GM23338 (cell line): ENCODE measurements around the gene HOXA10. TPM values are rescaled to one million over a fixed set of nuclear protein-coding genes. Genes with fewer than 3 reads are reported as not detected.

ENCODE experiments used
- ATAC-seq: fragments of 200-7000 bp; cut with Tn5 transposase; 3 replicates; pipeline ENCODE4 v1.9.1; 2020
- DNase-seq: peaks from one replicate; pipeline ENCODE4 v3.0.0-alpha.2; 2015; ENCODE audit warnings: low spot score
- H2AFZ ChIP-seq: fragments of 200-600 bp; sonication (generic); 2 replicates; pipeline ENCODE4 v1.8.0; 2016; ENCODE audit warnings: antibody characterized with exemption, mild to moderate bottlenecking, moderate library complexity
- H3F3A ChIP-seq: fragments of 200-600 bp; sonication (generic); replicated peaks from 2 replicates; pipeline ENCODE4 v1.8.0; 2017; ENCODE audit warnings: antibody characterized with exemption, mixed run types, low read depth
- H3K27ac ChIP-seq: fragments of 200-600 bp; sonication (generic); 2 replicates; pipeline ENCODE4 v1.6.1; 2016; ENCODE audit warnings: low read depth
- H3K27me3 ChIP-seq: fragments of 200-600 bp; sonication (generic); 2 replicates; pipeline ENCODE4 v1.8.0; 2016; ENCODE audit warnings: mild to moderate bottlenecking, mixed run types, moderate library complexity; ENCODE audit not compliant: insufficient read depth
- H3K36me3 ChIP-seq: fragments of 200-600 bp; sonication (generic); 2 replicates; pipeline ENCODE4 v1.8.0; 2016; ENCODE audit warnings: mild to moderate bottlenecking; ENCODE audit not compliant: insufficient read depth
- H3K4me1 ChIP-seq: fragments of 200-600 bp; sonication (generic); 2 replicates; pipeline ENCODE4 v1.8.0; 2016; ENCODE audit warnings: mild to moderate bottlenecking, moderate library complexity; ENCODE audit not compliant: insufficient read depth
- H3K4me2 ChIP-seq: fragments of 200-600 bp; sonication (generic); 2 replicates; pipeline ENCODE4 v1.7.1; 2017; ENCODE audit warnings: mixed run types
- H3K4me3 ChIP-seq: fragments of 200-600 bp; sonication (generic); 2 replicates; pipeline ENCODE4 v1.6.1; 2016; ENCODE audit warnings: mixed run types
- H3K79me2 ChIP-seq: fragments of 200-600 bp; sonication (generic); replicated peaks from 2 replicates; pipeline ENCODE4 v1.8.0; 2017; ENCODE audit warnings: mild to moderate bottlenecking; ENCODE audit not compliant: insufficient read depth
- H3K9me2 ChIP-seq: fragments of 200-600 bp; sonication (generic); 2 replicates; pipeline ENCODE4 v1.8.0; 2017; ENCODE audit not compliant: insufficient read depth
- H4K20me1 ChIP-seq: fragments of 200-600 bp; sonication (generic); replicated peaks from 2 replicates; pipeline ENCODE4 v1.8.0; 2017; ENCODE audit warnings: mild to moderate bottlenecking; ENCODE audit not compliant: insufficient read depth
- H3K27ac Mint-ChIP-seq: 2 replicates; pipeline ENCODE4 v1.8.0; 2020; ENCODE audit warnings: inconsistent platforms, mild to moderate bottlenecking, moderate library complexity, mixed read lengths
- H3K27me3 Mint-ChIP-seq: 3 replicates; pipeline ENCODE4 v1.8.0; 2022; ENCODE audit warnings: low read depth, mild to moderate bottlenecking, moderate library complexity, mixed read lengths, inconsistent platforms; ENCODE audit not compliant: insufficient read depth, poor library complexity
- H3K36me3 Mint-ChIP-seq: 3 replicates; pipeline ENCODE4 v1.8.0; 2021; ENCODE audit warnings: low read depth, mild to moderate bottlenecking, inconsistent platforms, moderate library complexity, mixed read lengths
- H3K4me1 Mint-ChIP-seq: 3 replicates; pipeline ENCODE4 v1.8.0; 2020; ENCODE audit warnings: mild to moderate bottlenecking, inconsistent platforms, mixed read lengths
- H3K4me3 Mint-ChIP-seq: 3 replicates; pipeline ENCODE4 v1.8.0; 2021; ENCODE audit warnings: moderate library complexity, mild to moderate bottlenecking, inconsistent platforms, mixed read lengths
- H3K9me3 Mint-ChIP-seq: 3 replicates; pipeline ENCODE4 v1.8.0; 2020; ENCODE audit warnings: moderate library complexity, mild to moderate bottlenecking, inconsistent platforms, mixed read lengths
- CREB1 ChIP-seq: fragments of 250-450 bp; sonication (Bioruptor Pico); IDR thresholded peaks from 2 replicates; pipeline ENCODE4 v1.5.0; 2020; ENCODE audit warnings: low read depth, mild to moderate bottlenecking, moderate library complexity
- EZH2 ChIP-seq: fragments of 200-600 bp; sonication (generic); IDR thresholded peaks from one replicate; pipeline ENCODE4 v1.8.0; 2017; ENCODE audit warnings: antibody characterized with exemption, mild to moderate bottlenecking, low read depth; ENCODE audit not compliant: unreplicated experiment
- EZH2phosphoT487 ChIP-seq: fragments of 200-600 bp; sonication (generic); IDR thresholded peaks from one replicate; pipeline ENCODE4 v1.8.1; 2018; ENCODE audit warnings: antibody characterized with exemption; ENCODE audit not compliant: unreplicated experiment
- NANOG ChIP-seq: IDR thresholded peaks from 2 replicates; pipeline ENCODE4 v1.6.1; 2016; ENCODE audit warnings: antibody characterized with exemption, borderline replicate concordance
- ZNF114 ChIP-seq: fragments of 250-450 bp; sonication (Bioruptor Pico); IDR thresholded peaks from 2 replicates; pipeline ENCODE4 v1.5.0; 2020; ENCODE audit warnings: mild to moderate bottlenecking, moderate library complexity
- ZNF331 ChIP-seq: fragments of 250-450 bp; sonication (Bioruptor Pico); IDR thresholded peaks from 2 replicates; pipeline ENCODE4 v1.5.0; 2020; ENCODE audit warnings: low read depth, mild to moderate bottlenecking, moderate library complexity
- polyA plus RNA-seq: library from polyadenylated mRNA; unstranded; fragments of >200 nt; fragmentation: Nextera tagmentation; extraction: Ambion mirVana; gene quantifications from 2 replicates; pipeline ENCODE4 v1.2.1, GENCODE V29; 2016
- total RNA-seq: library from RNA; depleted of rRNA; stranded (reverse); fragments of >200 nt; shearing (Covaris generic); gene quantifications from 2 replicates; pipeline ENCODE4 v1.2.3, GENCODE V29; 2014
- TF ChIP-seq, protein P1 (sequence below), 2 experiments: fragments of 200-600 bp in 1 of 2; sonication (generic) in 1 of 2; conservative IDR thresholded peaks; 2 replicates each; pipeline versions ENCODE4 v1.5.1 to v1.6.1; 2016 to 2017; ENCODE audit warnings: antibody characterized with exemption in 2 of 2, low read depth in 2 of 2, mild to moderate bottlenecking in 2 of 2, moderate library complexity in 1 of 2

HOXA10 gene
- total and polyA plus RNA-seq, 2 experiments from 2014 or later: not detected

- Histone ChIP-seq H4K20me1 (peaks cover 44% of the 10 kb centered on the region), H3K9me2 (no peaks in the 10 kb centered on the region), H3K27ac (no peak overlapping the region), H3K36me3 (no peaks in the 10 kb centered on the region), H2AFZ (no peak overlapping the region), H3K4me3 (peak overlapping the region; percentile 36), H3K79me2 (no peaks in the 10 kb centered on the region), H3K4me1 (peaks cover 20% of the 10 kb centered on the region), H3K27me3 (peaks cover 100% of the 10 kb centered on the region), H3K4me2 (peak overlapping the region; percentile 55), H3F3A (peaks cover 55% of the 10 kb centered on the region)
- Mint-ChIP-seq H3K4me3 (no peak overlapping the region; the same call in 2 of the 3 replicates), H3K36me3 (no peaks in the 10 kb centered on the region; the same call in 2 of the 3 replicates), H3K27me3 (peaks cover 95% of the 10 kb centered on the region), H3K27ac (no peak overlapping the region), H3K4me1 (peaks cover 14% of the 10 kb centered on the region; the same call in 2 of the 3 replicates), H3K9me3 (peaks cover 19% of the 10 kb centered on the region; the same call in 2 of the 3 replicates)
- TF ChIP-seq ZNF114 (CRISPR knock-in tag) (no peak), EZH2 (peak; percentile 99), EZH2phosphoT487 (peak; percentile 99)
- TF ChIP-seq, protein P1, sequence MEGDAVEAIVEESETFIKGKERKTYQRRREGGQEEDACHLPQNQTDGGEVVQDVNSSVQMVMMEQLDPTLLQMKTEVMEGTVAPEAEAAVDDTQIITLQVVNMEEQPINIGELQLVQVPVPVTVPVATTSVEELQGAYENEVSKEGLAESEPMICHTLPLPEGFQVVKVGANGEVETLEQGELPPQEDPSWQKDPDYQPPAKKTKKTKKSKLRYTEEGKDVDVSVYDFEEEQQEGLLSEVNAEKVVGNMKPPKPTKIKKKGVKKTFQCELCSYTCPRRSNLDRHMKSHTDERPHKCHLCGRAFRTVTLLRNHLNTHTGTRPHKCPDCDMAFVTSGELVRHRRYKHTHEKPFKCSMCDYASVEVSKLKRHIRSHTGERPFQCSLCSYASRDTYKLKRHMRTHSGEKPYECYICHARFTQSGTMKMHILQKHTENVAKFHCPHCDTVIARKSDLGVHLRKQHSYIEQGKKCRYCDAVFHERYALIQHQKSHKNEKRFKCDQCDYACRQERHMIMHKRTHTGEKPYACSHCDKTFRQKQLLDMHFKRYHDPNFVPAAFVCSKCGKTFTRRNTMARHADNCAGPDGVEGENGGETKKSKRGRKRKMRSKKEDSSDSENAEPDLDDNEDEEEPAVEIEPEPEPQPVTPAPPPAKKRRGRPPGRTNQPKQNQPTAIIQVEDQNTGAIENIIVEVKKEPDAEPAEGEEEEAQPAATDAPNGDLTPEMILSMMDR (conservative IDR thresholded peaks at IDR 0.05; ENCODE audit: low read depth in 2 of 2): no peak
- peak; percentile 82 for DNase-seq
- peak; percentile 34 for ATAC-seq
These were observed 4.3 kb downstream of the HOXA10 start for GRCh38 chr7:27169658-27170425.

DNA sequence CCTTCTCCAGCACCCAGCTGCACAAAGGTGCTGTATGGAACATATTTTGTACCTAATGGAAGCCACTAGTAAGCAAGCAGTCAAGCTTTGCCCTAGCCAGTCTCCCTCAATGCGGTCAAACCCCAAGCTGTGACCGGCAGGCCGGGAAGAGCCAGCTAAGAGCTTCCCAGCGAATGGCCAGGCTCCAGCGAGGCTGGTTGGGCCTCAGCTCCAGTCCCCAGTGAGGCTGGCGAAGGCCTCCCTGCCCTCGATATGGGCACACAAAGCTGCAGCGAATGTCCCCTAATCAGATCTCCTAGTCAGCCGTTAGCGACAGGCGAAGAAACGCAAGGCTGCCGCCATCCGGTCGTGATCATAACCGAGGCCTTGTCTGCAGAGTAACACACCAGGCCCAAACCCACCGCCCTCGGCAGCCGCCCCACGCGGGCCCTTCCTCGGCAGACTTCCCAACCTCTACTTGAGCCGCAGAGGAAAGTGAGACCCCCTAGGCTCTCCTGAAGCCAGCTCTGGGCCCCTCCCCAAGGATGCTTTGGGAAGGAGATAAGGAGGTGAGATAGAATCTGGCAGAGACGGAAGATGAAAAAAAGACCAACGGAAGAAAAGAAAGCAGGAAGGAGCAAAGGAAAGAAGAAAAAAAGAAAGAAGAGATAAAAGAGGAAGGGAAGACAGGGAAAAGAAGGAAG is 5.7 kb downstream of the HOXA10 start:
- no peak overlapping the region for H2AFZ ChIP-seq
- no peak overlapping the region for H3K27ac ChIP-seq
- H3K79me2 ChIP-seq: no peaks in the 10 kb centered on the region
- no peak for TF ChIP-seq CREB1
- TF ChIP-seq ZNF331: no peak
- no peak for TF ChIP-seq NANOG
- TF ChIP-seq, protein P1 (conservative IDR thresholded peaks at IDR 0.05; ENCODE audit: low read depth in 2 of 2): peak in 1 of 2 experiments; percentile 7; a peak in 1 of 4 replicates
- peak; percentile 100 for TF ChIP-seq EZH2
- TF ChIP-seq EZH2phosphoT487: peak; percentile 89
- TF ChIP-seq ZNF114 (CRISPR knock-in tag): no peak

More for the DNA sequence above, 5.7 kb downstream of the HOXA10 start:
- Histone ChIP-seq H3K4me2 (no peak overlapping the region), H3K4me1 (peaks cover 12% of the 10 kb centered on the region), H3F3A (peaks cover 49% of the 10 kb centered on the region), H3K27me3 (peaks cover 100% of the 10 kb centered on the region), H3K9me2 (no peaks in the 10 kb centered on the region), H3K4me3 (no peak overlapping the region), H3K36me3 (no peaks in the 10 kb centered on the region; the same call in 1 of the 2 replicates), H4K20me1 (peaks cover 47% of the 10 kb centered on the region)
- ATAC-seq: no peak
- peak overlapping the region; percentile 16; the same call in 1 of the 3 replicates for H3K4me3 Mint-ChIP-seq
- H3K9me3 Mint-ChIP-seq: peaks cover 19% of the 10 kb centered on the region; the same call in 2 of the 3 replicates
- no peaks in the 10 kb centered on the region; the same call in 2 of the 3 replicates for H3K36me3 Mint-ChIP-seq
- no peak overlapping the region for H3K27ac Mint-ChIP-seq
- peaks cover 17% of the 10 kb centered on the region for H3K4me1 Mint-ChIP-seq
- peak; percentile 31 for DNase-seq
- peaks cover 99% of the 10 kb centered on the region for H3K27me3 Mint-ChIP-seq
